ENCODE results near the gene CACNG1.

Gene CACNG1

GRCh38 chr17:67051837-67052236 is 7.5 kb downstream of the CACNG1 start:
- DNase-seq (ENCODE audit: low read depth): no peak

GRCh38 chr17:67052720-67053437 is 8.5 kb downstream of the CACNG1 start:
- no peak for DNase-seq (ENCODE audit: low read depth)

GRCh38 chr17:67053438-67054000 is 9.2 kb downstream of the CACNG1 start:
- no peak for DNase-seq (ENCODE audit: low read depth)

- DNase-seq (ENCODE audit: low read depth): no peak
These were observed 9.7 kb downstream of the CACNG1 start for GRCh38 chr17:67054011-67054591.

GRCh38 chr17:67054608-67055007 is 10.3 kb downstream of the CACNG1 start:
- no peak for DNase-seq (ENCODE audit: low read depth)

- no peak for DNase-seq (ENCODE audit: low read depth)
These were observed 10.7 kb downstream of the CACNG1 start for GRCh38 chr17:67055041-67055443.

- no peak for DNase-seq (ENCODE audit: low read depth)
These were observed 11.7 kb downstream of the CACNG1 start for GRCh38 chr17:67055811-67056745.

GRCh38 chr17:67056746-67057490 is 12.6 kb downstream of the CACNG1 start:
- no peak for DNase-seq (ENCODE audit: low read depth)

GRCh38 chr17:67058036-67058435 is 13.7 kb downstream of the CACNG1 start:
- no peak for DNase-seq (ENCODE audit: low read depth)

GRCh38 chr17:67059372-67059771 is 15.0 kb downstream of the CACNG1 start:
- DNase-seq (ENCODE audit: low read depth): no peak

- DNase-seq (ENCODE audit: low read depth): no peak
These were observed 18.8 kb downstream of the CACNG1 start for GRCh38 chr17:67063141-67063540.

GRCh38 chr17:67066717-67067116 is 22.4 kb downstream of the CACNG1 start:
- no peak for DNase-seq (ENCODE audit: low read depth)

- DNase-seq (ENCODE audit: low read depth): no peak
These were observed 23.5 kb downstream of the CACNG1 start for GRCh38 chr17:67067571-67068482.

GRCh38 chr17:67068999-67069398 is 24.6 kb downstream of the CACNG1 start:
- no peak for DNase-seq (ENCODE audit: low read depth)

GRCh38 chr17:67069603-67070136 is 25.3 kb downstream of the CACNG1 start:
- no peak for DNase-seq (ENCODE audit: low read depth)

- DNase-seq (ENCODE audit: low read depth): no peak
These were observed 27.2 kb downstream of the CACNG1 start for GRCh38 chr17:67071595-67071994.

GRCh38 chr17:67072885-67073284 is 28.5 kb downstream of the CACNG1 start:
- DNase-seq (ENCODE audit: low read depth): no peak

- DNase-seq (ENCODE audit: low read depth): no peak
These were observed 30.4 kb downstream of the CACNG1 start for GRCh38 chr17:67074781-67075180.

- DNase-seq (ENCODE audit: low read depth): no peak
These were observed 31.9 kb downstream of the CACNG1 start for GRCh38 chr17:67076290-67076689.

GRCh38 chr17:67078292-67078691 is 33.9 kb downstream of the CACNG1 start:
- DNase-seq (ENCODE audit: low read depth): no peak
